ENCODE data around the gene PC.
A peak's percentile ranks its signal among the peaks of the same experiment; 100 is the strongest.
"Not testable (repeated sequence)": the region's sequence is repeated elsewhere in the genome, so short reads cannot be mapped to it uniquely, and the experiment has no call there.

PC gene

DNA sequence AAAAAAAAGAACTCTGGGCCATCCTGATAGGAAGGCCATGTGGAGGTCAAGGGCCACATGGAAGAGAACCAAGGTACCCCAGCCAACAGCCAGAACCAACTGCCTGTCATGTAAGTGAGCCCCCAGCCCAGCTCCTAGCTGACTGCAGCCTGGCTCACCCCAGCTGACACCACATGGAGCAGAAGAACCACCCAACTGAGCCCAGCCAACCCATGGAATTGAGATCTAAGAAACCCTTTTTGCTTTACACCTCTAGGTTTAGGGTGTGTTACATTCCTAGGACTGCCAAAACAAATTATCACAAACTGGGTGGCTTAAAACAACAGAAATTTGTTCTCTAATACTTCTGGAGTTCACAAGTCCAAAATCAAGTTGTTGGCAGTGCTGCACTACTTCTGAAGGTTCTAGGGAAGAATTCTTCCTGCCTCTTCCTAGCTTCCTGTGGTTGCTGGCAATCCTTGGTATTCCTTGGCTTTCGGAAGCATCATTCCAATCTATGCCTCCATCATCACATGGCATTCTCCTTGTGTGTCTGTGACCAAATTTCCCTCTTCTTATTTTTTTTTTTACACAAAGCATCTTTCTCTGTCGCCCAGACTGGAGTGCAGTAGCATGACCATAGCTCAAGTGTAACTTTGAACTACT lies 21.3 kb upstream of the PC start:
- DNase-seq = no peak

GRCh38 chr11:66978717-66979116 lies 20.5 kb upstream of the PC start:
- DNase-seq = no peak

- no peak for DNase-seq
Observed at GRCh38 chr11:66978229-66978628, 20.0 kb upstream of the PC start.

GRCh38 chr11:66976925-66977324 lies 18.7 kb upstream of the PC start:
- no peak for DNase-seq

- DNase-seq = peak; percentile 48
Observed at GRCh38 chr11:66976028-66976467, 17.9 kb upstream of the PC start.

DNA sequence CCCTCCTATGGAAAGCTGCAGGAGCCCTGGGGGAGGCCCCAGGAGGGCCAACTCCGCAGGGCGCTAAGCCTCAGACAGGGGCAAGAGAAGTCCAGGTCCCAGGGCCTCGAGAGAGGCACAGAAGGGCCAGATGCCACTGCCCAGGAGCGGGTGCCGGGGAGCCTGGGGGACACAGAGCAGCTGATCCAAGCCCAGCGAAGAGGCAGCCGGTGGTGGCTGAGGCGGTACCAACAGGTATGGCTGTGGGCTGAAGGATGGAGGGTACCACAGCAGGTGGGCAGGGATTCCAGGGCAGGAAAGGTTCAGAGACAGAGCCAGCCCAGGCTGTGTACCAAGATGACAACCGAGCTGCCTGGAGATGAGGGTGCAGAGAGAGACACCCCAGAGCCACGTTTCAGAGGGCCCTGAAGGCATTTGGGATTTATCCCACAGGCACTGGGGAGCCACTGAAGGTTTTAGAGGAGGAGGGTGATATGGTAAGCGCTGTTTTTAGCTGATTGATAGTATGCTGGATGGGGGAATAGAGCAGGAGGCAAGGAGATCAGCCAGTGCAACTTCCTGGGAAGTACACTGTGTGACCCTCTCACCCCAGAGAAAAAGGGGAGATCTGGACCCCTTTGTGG lies 17.3 kb upstream of the PC start:
- DNase-seq = no peak

- DNase-seq = no peak
Observed at GRCh38 chr11:66974724-66975404, 16.7 kb upstream of the PC start, which contains the start of gene C11orf86. C11orf86 (plus strand) TSS chr11:66975304; CDS start chr11:66975363, 59 bp downstream.

DNA sequence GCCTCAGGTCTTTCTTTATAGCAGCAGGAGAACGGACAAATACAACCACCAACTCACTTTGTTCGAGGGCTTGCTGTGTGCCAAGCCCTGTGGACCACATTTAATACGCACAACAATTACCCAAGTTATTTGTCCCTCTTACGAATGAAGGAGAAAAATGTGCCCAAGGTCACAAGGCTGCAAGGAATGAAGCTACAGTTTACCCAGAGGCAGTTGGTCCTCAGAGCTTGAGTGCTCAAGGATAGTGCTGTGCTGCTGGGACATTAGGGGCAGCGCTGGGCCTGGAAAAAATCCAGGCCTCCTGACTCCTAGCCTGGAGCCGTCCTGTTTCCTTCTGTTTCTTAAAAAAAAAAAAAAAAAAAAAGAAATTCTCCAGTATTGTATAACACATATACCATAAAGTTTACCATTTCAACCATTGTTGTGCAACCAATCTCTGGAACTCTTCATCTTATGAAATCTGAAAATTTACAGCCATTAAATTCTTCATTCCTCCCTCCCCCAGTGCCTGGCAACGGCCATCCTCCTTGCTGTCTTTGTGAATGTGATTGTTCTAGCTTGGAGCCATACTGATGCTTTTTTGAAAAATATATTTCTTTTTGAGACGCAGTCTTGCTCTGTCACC lies 15.9 kb upstream of the PC start:
- no peak for DNase-seq

- no peak for DNase-seq
Observed at GRCh38 chr11:66971488-66971887, 13.3 kb upstream of the PC start.

- DNase-seq = peak; percentile 51
Observed at GRCh38 chr11:66970807-66971442, 12.7 kb upstream of the PC start.

- no peak for DNase-seq
Observed at GRCh38 chr11:66970371-66970806, 12.2 kb upstream of the PC start.

DNA sequence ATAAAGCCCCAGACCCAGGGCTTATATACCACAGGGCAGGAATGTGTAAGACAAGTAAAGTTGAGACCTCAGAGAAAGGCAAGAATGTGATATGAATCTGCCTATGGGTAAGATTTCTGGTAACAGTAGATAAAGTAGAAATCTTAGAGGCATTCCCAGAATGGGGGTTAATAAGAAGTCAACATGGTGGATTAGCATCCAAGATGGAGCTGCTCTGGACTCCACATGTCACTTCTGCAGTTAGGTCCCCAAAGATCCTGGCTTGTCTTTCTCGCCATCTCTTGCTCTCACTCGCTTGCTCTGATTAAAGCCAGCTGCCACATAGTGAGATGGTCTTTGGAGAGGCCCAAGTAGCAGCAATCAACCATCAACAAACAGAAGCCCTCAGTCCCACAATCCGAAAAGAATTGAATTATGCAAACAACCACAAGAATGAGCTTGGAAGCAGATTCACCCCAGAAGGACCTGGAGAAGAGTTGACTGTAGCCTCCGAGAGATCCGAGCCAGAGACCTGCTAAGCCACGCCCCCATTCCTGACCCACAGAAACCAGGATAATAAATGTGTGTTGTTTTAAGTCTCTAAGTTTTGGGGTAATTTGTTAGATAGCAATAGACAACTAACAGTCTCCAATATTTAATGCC lies 11.5 kb upstream of the PC start:
- DNase-seq = no peak

DNA sequence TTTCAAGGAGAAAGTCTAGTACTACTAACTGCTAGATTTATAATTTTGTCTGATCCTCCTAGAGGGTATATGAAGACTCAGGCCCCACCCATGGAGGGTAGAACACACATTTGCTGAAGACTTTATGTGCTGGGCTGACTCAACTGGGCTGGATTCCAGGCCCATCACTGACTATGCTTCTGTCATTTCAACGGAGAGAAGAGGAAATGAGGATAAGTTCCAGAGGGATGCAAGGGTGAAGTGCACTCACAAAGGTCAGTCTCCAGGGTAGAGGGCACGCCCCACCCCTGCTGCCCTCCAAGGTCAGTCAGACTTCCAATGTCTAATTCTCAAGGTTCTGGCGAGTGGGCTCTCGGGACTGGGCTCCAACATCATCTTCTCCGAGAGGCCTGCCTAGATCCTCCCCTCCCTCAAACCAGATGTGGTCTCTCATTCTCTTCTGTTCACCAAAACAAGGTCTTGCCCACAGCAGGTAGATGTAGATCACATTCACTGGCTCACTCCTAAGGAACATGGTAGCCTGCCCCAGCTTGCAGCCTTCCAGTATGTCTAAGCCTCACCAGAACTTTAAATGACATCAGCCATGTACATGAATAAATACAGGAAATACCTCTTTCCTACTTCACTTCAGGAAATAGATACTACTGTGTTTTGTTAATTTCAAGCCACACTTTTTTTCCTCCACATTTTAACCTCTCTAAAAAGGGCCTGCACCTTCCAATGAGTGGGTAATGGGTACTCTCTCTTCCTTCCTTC lies 9.7 kb upstream of the PC start:
- peak; percentile 62 for DNase-seq

GRCh38 chr11:66966351-66966750 lies 8.2 kb upstream of the PC start:
- DNase-seq = no peak

GRCh38 chr11:66964495-66964894 lies 6.3 kb upstream of the PC start:
- DNase-seq = no peak

GRCh38 chr11:66962801-66963200 lies 4.6 kb upstream of the PC start:
- DNase-seq = no peak

GRCh38 chr11:66962247-66962646 lies 4.1 kb upstream of the PC start:
- no peak for DNase-seq

DNA sequence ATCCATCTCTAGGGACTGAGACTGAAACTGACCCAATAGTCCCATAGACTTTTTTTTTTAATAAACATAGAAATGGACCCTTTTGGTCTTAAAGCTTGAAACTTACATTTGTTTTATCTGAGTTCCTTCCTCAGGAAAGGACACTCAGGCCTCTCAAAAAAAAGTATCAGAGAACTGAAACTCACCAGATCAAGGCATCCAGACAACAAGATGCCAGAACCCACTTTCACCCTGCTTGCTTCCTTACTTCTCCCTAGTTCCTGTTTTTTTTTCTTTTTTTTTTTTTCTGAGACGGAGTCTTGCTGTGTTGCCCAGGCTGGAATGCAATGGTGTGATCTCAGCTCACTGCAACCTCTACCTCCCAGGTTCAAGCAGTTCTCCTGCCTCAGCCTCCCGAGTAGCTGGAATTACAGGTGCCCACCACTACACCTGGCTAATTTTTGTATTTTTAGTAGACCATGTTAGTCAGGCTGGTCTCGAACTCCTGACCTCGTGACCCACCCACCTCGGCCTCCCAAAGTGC lies 3.6 kb upstream of the PC start:
- not testable (repeated sequence) for DNase-seq

DNA sequence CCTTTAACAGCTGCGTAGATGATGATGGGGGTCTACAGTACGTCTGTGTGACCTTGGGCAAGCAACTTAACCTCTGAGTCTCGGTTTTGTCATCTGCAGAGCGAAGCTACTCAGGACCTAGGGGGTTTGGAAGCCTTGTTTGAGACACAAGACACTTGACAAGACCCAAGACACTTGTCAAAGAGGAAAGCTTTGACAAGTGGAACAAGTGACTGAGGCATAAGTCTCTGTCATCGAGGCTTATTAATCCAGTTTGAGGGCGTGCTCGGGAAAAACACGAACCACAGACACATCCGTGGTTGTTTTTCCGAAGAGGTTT lies 732 bp upstream of the PC start:
- no peak for DNase-seq

DNA sequence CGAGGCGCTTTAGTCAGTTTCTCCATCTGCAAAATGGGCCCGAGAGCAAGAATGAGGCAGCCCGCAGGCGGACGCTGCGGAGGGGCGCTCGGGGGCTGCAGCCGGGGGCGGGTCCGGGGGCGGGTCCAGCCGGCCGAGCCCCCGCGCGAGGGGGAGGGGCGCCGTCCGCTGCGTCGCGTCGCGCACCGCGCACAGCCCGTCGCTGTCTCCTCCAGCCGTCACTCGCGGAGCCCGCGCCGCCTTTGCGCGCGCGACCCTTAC lies 282 bp downstream of the PC start:
- DNase-seq = no peak

DNA sequence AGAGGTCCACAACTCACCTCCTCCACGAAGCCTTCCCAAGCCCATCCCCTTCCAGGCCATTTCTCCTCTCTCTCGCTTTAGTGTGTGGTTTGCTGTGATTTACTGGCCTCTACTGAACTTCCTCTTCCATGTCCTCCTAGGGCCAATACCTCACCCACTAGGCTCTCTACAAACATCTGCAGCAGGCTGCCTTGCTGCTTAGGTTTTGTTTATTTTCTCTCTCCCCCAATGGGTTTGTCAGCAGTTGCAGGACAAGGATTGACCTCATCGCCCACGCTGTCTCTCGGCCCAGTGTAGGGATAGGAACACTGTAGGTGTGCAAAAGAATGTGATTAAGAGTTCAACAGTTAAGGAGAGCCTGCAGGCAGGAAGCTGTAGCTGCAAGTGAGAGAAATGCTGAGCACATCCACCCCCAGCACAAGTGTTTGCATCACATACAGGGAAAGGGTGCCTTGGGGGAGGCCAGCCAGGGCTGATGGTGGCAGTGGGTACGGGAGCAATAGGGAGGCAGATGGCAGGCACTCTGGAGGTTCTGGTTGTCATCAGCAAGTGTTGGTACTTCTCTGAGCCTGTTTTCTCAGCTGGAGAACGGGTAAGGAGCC lies 1.4 kb downstream of the PC start:
- DNase-seq = peak; percentile 51

Data from DMS53 (cell line).